ENCODE data around the gene COL27A1.

The COL27A1 gene

GRCh38 chr9:114158482-114159130 lies 3.3 kb downstream of the COL27A1 start:
- no peaks in the 10 kb centered on the region for H3K79me2 ChIP-seq
- TF ChIP-seq, protein P1, sequence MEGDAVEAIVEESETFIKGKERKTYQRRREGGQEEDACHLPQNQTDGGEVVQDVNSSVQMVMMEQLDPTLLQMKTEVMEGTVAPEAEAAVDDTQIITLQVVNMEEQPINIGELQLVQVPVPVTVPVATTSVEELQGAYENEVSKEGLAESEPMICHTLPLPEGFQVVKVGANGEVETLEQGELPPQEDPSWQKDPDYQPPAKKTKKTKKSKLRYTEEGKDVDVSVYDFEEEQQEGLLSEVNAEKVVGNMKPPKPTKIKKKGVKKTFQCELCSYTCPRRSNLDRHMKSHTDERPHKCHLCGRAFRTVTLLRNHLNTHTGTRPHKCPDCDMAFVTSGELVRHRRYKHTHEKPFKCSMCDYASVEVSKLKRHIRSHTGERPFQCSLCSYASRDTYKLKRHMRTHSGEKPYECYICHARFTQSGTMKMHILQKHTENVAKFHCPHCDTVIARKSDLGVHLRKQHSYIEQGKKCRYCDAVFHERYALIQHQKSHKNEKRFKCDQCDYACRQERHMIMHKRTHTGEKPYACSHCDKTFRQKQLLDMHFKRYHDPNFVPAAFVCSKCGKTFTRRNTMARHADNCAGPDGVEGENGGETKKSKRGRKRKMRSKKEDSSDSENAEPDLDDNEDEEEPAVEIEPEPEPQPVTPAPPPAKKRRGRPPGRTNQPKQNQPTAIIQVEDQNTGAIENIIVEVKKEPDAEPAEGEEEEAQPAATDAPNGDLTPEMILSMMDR (IDR thresholded peaks at IDR 0.05), result no peak
- H3K4me3 ChIP-seq (ENCODE audit: low read depth, low read length), result no peak overlapping the region
- no peaks in the 10 kb centered on the region for H3K27me3 ChIP-seq (ENCODE audit: control insufficient read depth, insufficient read depth, low read length)
- no peak overlapping the region for H3K9ac ChIP-seq
- no peaks in the 10 kb centered on the region for H3K36me3 ChIP-seq (ENCODE audit: control insufficient read depth, insufficient read depth, low read length)
- no peak overlapping the region for H2AFZ ChIP-seq
- no peak overlapping the region for H3K4me2 ChIP-seq (ENCODE audit: low read length)
- H3K27ac ChIP-seq, result no peak overlapping the region
- H3K4me1 ChIP-seq, result no peaks in the 10 kb centered on the region
- no peaks in the 10 kb centered on the region for H3K9me3 ChIP-seq (ENCODE audit: control insufficient read depth, low read length)

DNA sequence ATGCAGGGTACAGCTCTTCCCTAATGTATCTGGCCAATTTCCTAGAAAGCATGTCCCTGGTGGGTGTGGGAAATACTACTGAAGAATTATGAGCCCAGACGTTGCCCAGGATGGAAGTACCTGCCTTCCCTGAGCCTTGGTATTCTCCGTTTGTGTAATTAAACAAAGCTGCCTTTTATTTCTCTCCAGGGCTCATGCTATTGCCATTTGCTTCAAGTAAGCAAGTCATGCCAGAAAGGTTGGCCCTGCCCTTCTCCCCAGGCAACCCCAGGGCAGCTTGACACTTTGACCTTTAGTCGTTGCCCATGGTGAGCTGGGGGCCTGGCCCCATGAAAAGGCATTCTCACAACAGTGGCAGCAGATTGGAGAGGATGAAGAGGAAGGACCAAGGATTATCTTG lies 4.4 kb downstream of the COL27A1 start:
- Histone ChIP-seq H3K4me2 (ENCODE audit: low read length) (no peak overlapping the region), H3K27me3 (ENCODE audit: control insufficient read depth, insufficient read depth, low read length) (no peaks in the 10 kb centered on the region), H2AFZ (no peak overlapping the region), H3K9ac (no peak overlapping the region), H3K9me3 (ENCODE audit: control insufficient read depth, low read length) (no peaks in the 10 kb centered on the region), H3K4me1 (no peaks in the 10 kb centered on the region), H3K4me3 (ENCODE audit: low read depth, low read length) (no peak overlapping the region), H3K27ac (no peak overlapping the region), H3K36me3 (ENCODE audit: control insufficient read depth, insufficient read depth, low read length) (no peaks in the 10 kb centered on the region), H3K79me2 (no peaks in the 10 kb centered on the region)
- TF ChIP-seq, protein P1 (IDR thresholded peaks at IDR 0.05), result no peak

DNA sequence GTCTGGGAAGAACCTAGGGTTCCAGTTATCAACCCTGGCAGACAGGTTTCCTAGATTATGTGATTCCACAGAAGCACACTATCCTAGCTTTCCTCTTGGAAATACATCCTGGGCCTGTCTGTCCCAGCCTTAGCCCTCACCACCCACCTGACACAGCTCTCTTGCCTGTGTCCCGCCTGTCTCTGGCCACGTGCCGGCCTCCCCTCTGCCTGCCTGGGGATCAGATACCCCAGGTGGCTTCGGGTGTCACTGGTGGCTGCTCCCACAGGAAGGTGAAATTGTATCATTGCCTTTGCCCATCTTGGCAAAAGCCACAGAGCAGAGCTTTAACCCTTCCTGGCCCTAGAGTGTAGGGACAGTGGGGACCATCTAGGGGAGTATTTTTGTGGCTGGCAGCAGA lies 6.2 kb downstream of the COL27A1 start:
- Histone ChIP-seq H3K4me3 (ENCODE audit: low read depth, low read length) (no peak overlapping the region), H3K9me3 (ENCODE audit: control insufficient read depth, low read length) (no peaks in the 10 kb centered on the region), H2AFZ (no peak overlapping the region), H3K4me1 (no peaks in the 10 kb centered on the region), H3K4me2 (ENCODE audit: low read length) (no peak overlapping the region), H3K36me3 (ENCODE audit: control insufficient read depth, insufficient read depth, low read length) (no peaks in the 10 kb centered on the region), H3K27me3 (ENCODE audit: control insufficient read depth, insufficient read depth, low read length) (no peaks in the 10 kb centered on the region), H3K27ac (no peak overlapping the region), H3K79me2 (no peaks in the 10 kb centered on the region), H3K9ac (no peak overlapping the region)
- TF ChIP-seq, protein P1 (IDR thresholded peaks at IDR 0.05), result no peak

GRCh38 chr9:114163517-114163951 lies 8.2 kb downstream of the COL27A1 start:
- Histone ChIP-seq H3K79me2 (no peaks in the 10 kb centered on the region), H3K27ac (no peak overlapping the region), H3K27me3 (ENCODE audit: control insufficient read depth, insufficient read depth, low read length) (no peaks in the 10 kb centered on the region), H3K4me2 (ENCODE audit: low read length) (no peak overlapping the region), H3K9me3 (ENCODE audit: control insufficient read depth, low read length) (no peaks in the 10 kb centered on the region), H3K36me3 (ENCODE audit: control insufficient read depth, insufficient read depth, low read length) (no peaks in the 10 kb centered on the region), H3K9ac (no peak overlapping the region), H3K4me3 (ENCODE audit: low read depth, low read length) (no peak overlapping the region), H2AFZ (no peak overlapping the region), H3K4me1 (no peaks in the 10 kb centered on the region)
- TF ChIP-seq, protein P1 (IDR thresholded peaks at IDR 0.05), result no peak

DNA sequence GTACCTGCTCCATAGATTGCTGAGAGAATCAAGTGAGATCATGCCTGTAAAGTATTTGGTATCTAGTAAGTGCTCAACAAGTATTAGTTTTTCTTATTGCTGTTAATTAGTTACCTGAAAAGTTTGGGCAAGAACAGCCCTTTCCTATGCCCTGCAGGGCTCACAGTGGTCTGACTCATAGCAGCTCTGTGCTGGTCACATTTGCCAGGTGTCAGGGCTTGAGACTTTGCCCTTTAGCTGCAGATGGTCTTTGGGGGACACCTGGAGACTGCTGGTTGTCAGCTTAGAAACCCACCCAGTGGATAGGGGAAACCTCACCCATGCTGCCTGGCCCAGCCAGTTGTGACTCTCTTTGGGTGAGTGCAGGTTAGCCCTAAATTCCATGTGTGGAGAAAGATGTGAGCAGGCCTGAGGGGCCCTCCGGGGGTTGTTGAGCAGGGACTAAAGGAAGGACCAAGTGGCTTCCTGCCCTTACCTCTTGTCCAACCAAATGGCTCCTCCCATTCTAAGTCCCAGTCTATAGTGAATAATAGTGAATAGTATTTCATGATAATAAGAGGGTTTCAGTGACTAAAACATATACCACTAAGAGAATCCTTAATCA lies 9.0 kb downstream of the COL27A1 start:
- H3K4me2 ChIP-seq (ENCODE audit: low read length), result no peak overlapping the region
- TF ChIP-seq, protein P1 (IDR thresholded peaks at IDR 0.05), result no peak
- no peaks in the 10 kb centered on the region for H3K79me2 ChIP-seq
- H3K36me3 ChIP-seq (ENCODE audit: control insufficient read depth, insufficient read depth, low read length), result no peaks in the 10 kb centered on the region
- H3K27ac ChIP-seq, result no peak overlapping the region
- H3K4me3 ChIP-seq (ENCODE audit: low read depth, low read length), result no peak overlapping the region
- no peak overlapping the region for H2AFZ ChIP-seq
- no peak overlapping the region for H3K9ac ChIP-seq
- no peaks in the 10 kb centered on the region for H3K4me1 ChIP-seq
- no peaks in the 10 kb centered on the region for H3K27me3 ChIP-seq (ENCODE audit: control insufficient read depth, insufficient read depth, low read length)
- no peaks in the 10 kb centered on the region for H3K9me3 ChIP-seq (ENCODE audit: control insufficient read depth, low read length)

Measured in parathyroid adenoma (tissue), 2 donors.